ENCODE data around the gene ASGR1. TPM values are rescaled to one million over a fixed set of nuclear protein-coding genes. Genes with fewer than 3 reads are reported as not detected.
"Not testable (repeated sequence)": the region's sequence is repeated elsewhere in the genome, so short reads cannot be mapped to it uniquely, and the experiment has no call there.

Gene ASGR1
- total and polyA plus RNA-seq, 11 donors, result 0.19 to 3.5 (median 0.53) TPM; not detected in 3

- peak; percentile 56 to 84 (median 66) for DNase-seq
- intact Hi-C loops (cut with DNase I), result loop anchor here in 1 of 10 donors (1.0 to 2.0 kb wide), 2 partner anchors 9 to 121 kb away; no protein-coding TSS in a partner anchor
- TF ChIP-seq POLR2A (IDR thresholded peaks at IDR 0.05) (no peak), CTCF (IDR thresholded peaks at IDR 0.05) (peak in 4 of 12 donors; percentile 8 to 34 (median 21))
- Histone ChIP-seq H3K36me3 (no peaks in the 10 kb centered on the region), H3K27me3 (peaks cover 0 to 23% (median 17%) of the 10 kb centered on the region in 9 donors), H3K9me3 (peaks cover 0 to 23% (median 0%) of the 10 kb centered on the region in 12 donors), H3K4me1 (peaks cover 0 to 34% (median 12%) of the 10 kb centered on the region in 12 donors), H3K4me3 (peak overlapping the region in 8 of 12 donors; percentile 15 to 53 (median 32)), H3K27ac (peak overlapping the region in 1 of 12 donors; percentile 37)
- 43 to 63% (median 49%) methylated on average over 50 to 69 of the region's 69 CpGs for WGBS, 4 donors
- ATAC-seq, result peak in 3 of 4 donors; percentile 50 to 61 (median 51)
Observed at GRCh38 chr17:7173687-7174602, 5.2 kb downstream of the ASGR1 start.

- ATAC-seq; H3K4me3 ChIP-seq; intact Hi-C loops (cut with DNase I); DNase-seq; H3K36me3 ChIP-seq: not testable (repeated sequence)
- peaks cover 0 to 27% (median 0%) of the 10 kb centered on the region in 12 donors for H3K9me3 ChIP-seq
- peaks cover 0 to 17% (median 9%) of the 10 kb centered on the region in 9 donors for H3K27me3 ChIP-seq
- WGBS, 4 donors, result 93 to 94% (median 93%) methylated on average over 18 of the region's 18 CpGs
- peaks cover 0 to 37% (median 8%) of the 10 kb centered on the region in 12 donors for H3K4me1 ChIP-seq
- H3K27ac ChIP-seq, result peak overlapping the region in 1 of 12 donors; percentile 77
Observed at GRCh38 chr17:7172522-7173191, 6.5 kb downstream of the ASGR1 start.

- Histone ChIP-seq H3K27ac (peak overlapping the region in 1 of 12 donors; percentile 77), H3K9me3 (peaks cover 0 to 27% (median 0%) of the 10 kb centered on the region in 12 donors), H3K4me1 (peaks cover 0 to 34% (median 0%) of the 10 kb centered on the region in 12 donors)
- H3K4me3 ChIP-seq; DNase-seq; H3K27me3 ChIP-seq; H3K36me3 ChIP-seq; ATAC-seq; intact Hi-C loops (cut with DNase I): not testable (repeated sequence)
- WGBS, 4 donors, result 94 to 98% (median 97%) methylated on average over 7 of the region's 7 CpGs
Observed at GRCh38 chr17:7169565-7169908, 9.6 kb downstream of the ASGR1 start.

- Histone ChIP-seq H3K27ac (peak overlapping the region in 1 of 12 donors; percentile 77), H3K4me1 (peaks cover 0 to 34% (median 0%) of the 10 kb centered on the region in 12 donors), H3K9me3 (peaks cover 0 to 27% (median 0%) of the 10 kb centered on the region in 12 donors)
- intact Hi-C loops (cut with DNase I); ATAC-seq; DNase-seq; H3K36me3 ChIP-seq; H3K4me3 ChIP-seq; H3K27me3 ChIP-seq: not testable (repeated sequence)
- WGBS, 4 donors, result 84 to 92% (median 88%) methylated on average over 10 of the region's 10 CpGs
Observed at GRCh38 chr17:7168841-7169564, 10.2 kb downstream of the ASGR1 start.

GRCh38 chr17:7167832-7168231 lies 11.3 kb downstream of the ASGR1 start:
- H3K27ac ChIP-seq, result peak overlapping the region in 1 of 12 donors; percentile 77
- no peak for ATAC-seq

More at GRCh38 chr17:7167832-7168231, 11.3 kb downstream of the ASGR1 start:
- no peak overlapping the region for H3K4me3 ChIP-seq
- no peak for DNase-seq
- peaks cover 0 to 27% (median 0%) of the 10 kb centered on the region in 12 donors for H3K9me3 ChIP-seq
- TF ChIP-seq POLR2A (IDR thresholded peaks at IDR 0.05) (no peak), CTCF (IDR thresholded peaks at IDR 0.05) (no peak)
- 72 to 90% (median 81%) methylated on average over 4 of the region's 4 CpGs for WGBS, 4 donors
- H3K4me1 ChIP-seq, result peaks cover 0 to 27% (median 0%) of the 10 kb centered on the region in 12 donors
- H3K27me3 ChIP-seq, result peaks cover 0 to 7% (median 0%) of the 10 kb centered on the region in 9 donors
- intact Hi-C loops (cut with DNase I), result no loop called here
- no peaks in the 10 kb centered on the region for H3K36me3 ChIP-seq

All from heart left ventricle (tissue), 16 donors.